HepG2 (cell line): ENCODE measurements around the gene P2RY2. TPM values are rescaled to one million over a fixed set of nuclear protein-coding genes. Genes with fewer than 3 reads are reported as not detected.

ENCODE experiments used
- ATAD3A ChIP-seq: sonication (generic); formaldehyde crosslinking; IDR thresholded peaks from 2 replicates; pipeline ENCODE4 v1.4.0; 2020; ENCODE audit warnings: missing genetic modification reagents
- ATF1 ChIP-seq: IDR thresholded peaks from 2 replicates; pipeline ENCODE4 v1.6.1; 2016; ENCODE audit warnings: mild to moderate bottlenecking, control low read depth
- CENPX ChIP-seq: sonication (generic); formaldehyde crosslinking; IDR thresholded peaks from 2 replicates; pipeline ENCODE4 v1.9.0; 2021; ENCODE audit warnings: mild to moderate bottlenecking, missing genetic modification reagents, moderate library complexity
- CHD2 ChIP-seq: IDR thresholded peaks from 2 replicates; pipeline ENCODE4 v1.6.1; 2011; ENCODE audit warnings: low read depth, low read length, improper control_type of control experiment
- HDAC2 ChIP-seq: sonication (generic); formaldehyde crosslinking; IDR thresholded peaks from 2 replicates; pipeline ENCODE4 v1.4.0; 2020; ENCODE audit warnings: missing genetic modification reagents
- HES4 ChIP-seq: sonication (generic); formaldehyde crosslinking; IDR thresholded peaks from 2 replicates; pipeline ENCODE4 v1.9.0; 2021; ENCODE audit warnings: mild to moderate bottlenecking, missing genetic modification reagents, borderline replicate concordance
- HNRNPUL1 ChIP-seq: fragments of 200-400 bp; formaldehyde crosslinking; IDR thresholded peaks from 2 replicates; pipeline ENCODE4 v1.6.1; 2017; ENCODE audit warnings: low read depth, mild to moderate bottlenecking, low read length, moderate library complexity
- KAT8 ChIP-seq: IDR thresholded peaks from 2 replicates; pipeline ENCODE4 v1.6.1; 2016; ENCODE audit warnings: missing genetic modification reagents, missing compliant biosample characterization
- KDM1A ChIP-seq: IDR thresholded peaks from 2 replicates; pipeline ENCODE4 v1.6.1; 2016; ENCODE audit warnings: missing compliant biosample characterization
- NCOA5 ChIP-seq: sonication (generic); formaldehyde crosslinking; IDR thresholded peaks from 2 replicates; pipeline ENCODE4 v1.4.0; 2020; ENCODE audit warnings: missing genetic modification reagents
- NFYC ChIP-seq: IDR thresholded peaks from 2 replicates; pipeline ENCODE4 v1.6.1; 2016; ENCODE audit warnings: missing genetic modification reagents, missing compliant biosample characterization
- NR2C2 ChIP-seq: sonication (generic); formaldehyde crosslinking; IDR thresholded peaks from 2 replicates; pipeline ENCODE4 v1.4.0; 2020; ENCODE audit warnings: missing genetic modification reagents, mild to moderate bottlenecking, moderate library complexity, borderline replicate concordance
- RAD51 ChIP-seq: fragments of 450-650 bp; IDR thresholded peaks from 2 replicates; pipeline ENCODE4 v1.6.1; 2016; ENCODE audit warnings: borderline replicate concordance
- RBM22 ChIP-seq: fragments of 200-400 bp; formaldehyde crosslinking; optimal IDR thresholded peaks from 2 replicates; pipeline ENCODE3; 2017; ENCODE audit warnings: mild to moderate bottlenecking, low read length, moderate library complexity
- REPIN1 ChIP-seq: sonication (generic); formaldehyde crosslinking; IDR thresholded peaks from 2 replicates; pipeline ENCODE4 v1.8.0; 2022; ENCODE audit warnings: missing genetic modification reagents, low read depth, mild to moderate bottlenecking, borderline replicate concordance
- SIN3A ChIP-seq: IDR thresholded peaks from 2 replicates; pipeline ENCODE4 v1.6.1; 2011; ENCODE audit warnings: low read depth, mild to moderate bottlenecking, control low read depth, low read length, borderline replicate concordance
- TEAD3 ChIP-seq: optimal IDR thresholded peaks from 2 replicates; pipeline ENCODE3; 2016; ENCODE audit warnings: borderline replicate concordance
- ZFP62 ChIP-seq: sonication (generic); formaldehyde crosslinking; IDR thresholded peaks from 2 replicates; pipeline ENCODE4 v1.4.0; 2020; ENCODE audit warnings: missing genetic modification reagents
- ZNF383 ChIP-seq: sonication (generic); formaldehyde crosslinking; IDR thresholded peaks from 2 replicates; pipeline ENCODE4 v1.4.0; 2020; ENCODE audit warnings: missing genetic modification reagents, mild to moderate bottlenecking, borderline replicate concordance
- ZNF598 ChIP-seq: sonication (generic); formaldehyde crosslinking; IDR thresholded peaks from 2 replicates; pipeline ENCODE4 v1.5.1; 2020; ENCODE audit warnings: mild to moderate bottlenecking, missing genetic modification reagents, borderline replicate concordance
- ZNF737 ChIP-seq: sonication (generic); formaldehyde crosslinking; IDR thresholded peaks from 2 replicates; pipeline ENCODE4 v1.5.0; 2020; ENCODE audit warnings: missing genetic modification reagents, mild to moderate bottlenecking, borderline replicate concordance
- ZNF768 ChIP-seq: sonication (generic); formaldehyde crosslinking; IDR thresholded peaks from 2 replicates; pipeline ENCODE4 v1.4.0; 2020; ENCODE audit warnings: missing genetic modification reagents
- ZNF773 ChIP-seq: sonication (generic); formaldehyde crosslinking; IDR thresholded peaks from 2 replicates; pipeline ENCODE4 v1.4.0; 2020; ENCODE audit warnings: missing genetic modification reagents, borderline replicate concordance
- polyA plus RNA-seq, 8 experiments: library from polyadenylated mRNA; depleted of rRNA in 3 of 8; stranded (reverse) in 7 of 8; unstranded in 1 of 8; fragments of >200 nt; fragmentation: Illumina TruSeq in 4 of 8; extraction: Trizol in 4 of 8; gene quantifications; 2 replicates each; pipeline versions ENCODE4 v1.2.1 to v1.2.3, GENCODE V29; 2011 to 2016; ENCODE audit warnings: low read depth in 4 of 8, missing spikeins in 1 of 8, mixed read lengths in 1 of 8; ENCODE audit not compliant: insufficient read depth in 1 of 8
- total RNA-seq, 5 experiments: library from RNA; depleted of rRNA; stranded (reverse); fragments of >200 nt; fragmentation: Illumina TruSeq; extraction: Trizol; gene quantifications; 2 replicates each; pipeline ENCODE4 v1.2.3, GENCODE V29; 2016; ENCODE audit warnings: low read depth in 1 of 5
- TF ChIP-seq, protein P1 (sequence below): sonication (generic); formaldehyde crosslinking; IDR thresholded peaks from 2 replicates; pipeline ENCODE4 v1.5.0; 2020; ENCODE audit warnings: mild to moderate bottlenecking, missing genetic modification reagents
- TF ChIP-seq, protein P2 (sequence below): sonication (generic); formaldehyde crosslinking; IDR thresholded peaks from 2 replicates; pipeline ENCODE4 v1.5.0; 2020; ENCODE audit warnings: mild to moderate bottlenecking, missing genetic modification reagents
- TF ChIP-seq, protein P3 (sequence below): sonication (generic); formaldehyde crosslinking; IDR thresholded peaks from 2 replicates; pipeline ENCODE4 v1.8.0; 2022; ENCODE audit warnings: mild to moderate bottlenecking, missing genetic modification reagents, moderate library complexity
- TF ChIP-seq, protein P4 (sequence below): sonication (generic); formaldehyde crosslinking; IDR thresholded peaks from 2 replicates; pipeline ENCODE4 v1.5.0; 2020; ENCODE audit warnings: missing genetic modification reagents, mild to moderate bottlenecking, borderline replicate concordance

The P2RY2 gene
- total and polyA plus RNA-seq, 2 of the 13 experiments (the other 11 are each of a cell fraction or from before 2014, with no cell fraction given): 0.95 to 3.1 TPM

DNA sequence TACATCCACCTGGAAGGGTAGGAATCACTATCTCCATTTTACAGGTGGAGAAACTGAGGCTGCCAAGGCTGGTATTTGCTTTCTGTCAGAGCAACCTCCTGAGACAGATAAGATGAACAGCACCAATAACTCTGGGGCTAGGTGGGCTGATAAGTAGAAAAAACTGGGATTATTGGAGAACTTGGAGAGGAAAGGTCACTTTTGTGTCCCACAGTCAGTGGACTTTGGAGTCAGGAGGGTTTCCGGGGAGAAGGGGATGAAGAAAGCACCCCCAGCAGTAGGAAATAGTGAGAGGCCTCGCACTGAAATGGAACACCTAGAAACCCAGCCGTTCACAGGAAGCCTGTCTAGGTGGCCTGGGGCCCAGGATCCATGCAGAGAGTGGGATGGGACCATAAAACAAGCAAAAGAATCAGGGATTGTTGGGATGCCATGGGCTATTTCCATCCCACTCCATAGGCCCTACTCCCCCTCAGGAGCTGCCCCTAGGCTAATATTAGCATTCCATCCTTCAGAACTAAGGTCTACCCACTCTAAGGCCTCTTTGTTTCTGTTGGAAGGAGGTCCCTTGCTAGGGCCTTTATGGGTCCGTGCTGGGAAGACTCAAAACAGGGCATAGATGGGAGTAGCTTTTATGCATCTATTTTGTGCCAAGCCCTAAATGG lies 45.0 kb upstream of the P2RY2 start (continued):
- TF ChIP-seq, protein P1, sequence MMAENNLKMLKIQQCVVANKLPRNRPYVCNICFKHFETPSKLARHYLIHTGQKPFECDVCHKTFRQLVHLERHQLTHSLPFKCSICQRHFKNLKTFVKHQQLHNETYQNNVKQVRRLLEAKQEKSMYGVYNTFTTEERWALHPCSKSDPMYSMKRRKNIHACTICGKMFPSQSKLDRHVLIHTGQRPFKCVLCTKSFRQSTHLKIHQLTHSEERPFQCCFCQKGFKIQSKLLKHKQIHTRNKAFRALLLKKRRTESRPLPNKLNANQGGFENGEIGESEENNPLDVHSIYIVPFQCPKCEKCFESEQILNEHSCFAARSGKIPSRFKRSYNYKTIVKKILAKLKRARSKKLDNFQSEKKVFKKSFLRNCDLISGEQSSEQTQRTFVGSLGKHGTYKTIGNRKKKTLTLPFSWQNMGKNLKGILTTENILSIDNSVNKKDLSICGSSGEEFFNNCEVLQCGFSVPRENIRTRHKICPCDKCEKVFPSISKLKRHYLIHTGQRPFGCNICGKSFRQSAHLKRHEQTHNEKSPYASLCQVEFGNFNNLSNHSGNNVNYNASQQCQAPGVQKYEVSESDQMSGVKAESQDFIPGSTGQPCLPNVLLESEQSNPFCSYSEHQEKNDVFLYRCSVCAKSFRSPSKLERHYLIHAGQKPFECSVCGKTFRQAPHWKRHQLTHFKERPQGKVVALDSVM (CRISPR knock-in tag): no peak
- TF ChIP-seq, protein P2, sequence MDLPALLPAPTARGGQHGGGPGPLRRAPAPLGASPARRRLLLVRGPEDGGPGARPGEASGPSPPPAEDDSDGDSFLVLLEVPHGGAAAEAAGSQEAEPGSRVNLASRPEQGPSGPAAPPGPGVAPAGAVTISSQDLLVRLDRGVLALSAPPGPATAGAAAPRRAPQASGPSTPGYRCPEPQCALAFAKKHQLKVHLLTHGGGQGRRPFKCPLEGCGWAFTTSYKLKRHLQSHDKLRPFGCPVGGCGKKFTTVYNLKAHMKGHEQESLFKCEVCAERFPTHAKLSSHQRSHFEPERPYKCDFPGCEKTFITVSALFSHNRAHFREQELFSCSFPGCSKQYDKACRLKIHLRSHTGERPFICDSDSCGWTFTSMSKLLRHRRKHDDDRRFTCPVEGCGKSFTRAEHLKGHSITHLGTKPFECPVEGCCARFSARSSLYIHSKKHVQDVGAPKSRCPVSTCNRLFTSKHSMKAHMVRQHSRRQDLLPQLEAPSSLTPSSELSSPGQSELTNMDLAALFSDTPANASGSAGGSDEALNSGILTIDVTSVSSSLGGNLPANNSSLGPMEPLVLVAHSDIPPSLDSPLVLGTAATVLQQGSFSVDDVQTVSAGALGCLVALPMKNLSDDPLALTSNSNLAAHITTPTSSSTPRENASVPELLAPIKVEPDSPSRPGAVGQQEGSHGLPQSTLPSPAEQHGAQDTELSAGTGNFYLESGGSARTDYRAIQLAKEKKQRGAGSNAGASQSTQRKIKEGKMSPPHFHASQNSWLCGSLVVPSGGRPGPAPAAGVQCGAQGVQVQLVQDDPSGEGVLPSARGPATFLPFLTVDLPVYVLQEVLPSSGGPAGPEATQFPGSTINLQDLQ (CRISPR knock-in tag): no peak
- peak; percentile 88 for TF ChIP-seq TEAD3 (CRISPR knock-in tag)
- no peak for TF ChIP-seq ZFP62 (CRISPR knock-in tag)
- no peak for TF ChIP-seq ZNF773 (CRISPR knock-in tag)
- no peak for TF ChIP-seq ZNF598 (CRISPR knock-in tag)
- TF ChIP-seq KAT8 (CRISPR knock-in tag): no peak; the same call in 1 of the 2 replicates
- no peak for TF ChIP-seq ATF1 (CRISPR knock-in tag)
- TF ChIP-seq HNRNPUL1: no peak
- no peak for TF ChIP-seq HDAC2 (CRISPR knock-in tag)
- TF ChIP-seq RAD51: no peak
- TF ChIP-seq RBM22: no peak
- no peak for TF ChIP-seq HES4
- no peak for TF ChIP-seq SIN3A
- TF ChIP-seq ZNF768 (CRISPR knock-in tag): no peak; the same call in 1 of the 2 replicates
- no peak; the same call in 1 of the 2 replicates for TF ChIP-seq REPIN1 (CRISPR knock-in tag)
- TF ChIP-seq CENPX: no peak
- TF ChIP-seq ATAD3A (CRISPR knock-in tag): no peak
- no peak for TF ChIP-seq KDM1A
- TF ChIP-seq ZNF383 (CRISPR knock-in tag): no peak
- TF ChIP-seq, protein P3, sequence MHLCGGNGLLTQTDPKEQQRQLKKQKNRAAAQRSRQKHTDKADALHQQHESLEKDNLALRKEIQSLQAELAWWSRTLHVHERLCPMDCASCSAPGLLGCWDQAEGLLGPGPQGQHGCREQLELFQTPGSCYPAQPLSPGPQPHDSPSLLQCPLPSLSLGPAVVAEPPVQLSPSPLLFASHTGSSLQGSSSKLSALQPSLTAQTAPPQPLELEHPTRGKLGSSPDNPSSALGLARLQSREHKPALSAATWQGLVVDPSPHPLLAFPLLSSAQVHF (CRISPR knock-in tag): no peak
- TF ChIP-seq NFYC (CRISPR knock-in tag): no peak
- no peak for TF ChIP-seq CHD2
- TF ChIP-seq, protein P4, sequence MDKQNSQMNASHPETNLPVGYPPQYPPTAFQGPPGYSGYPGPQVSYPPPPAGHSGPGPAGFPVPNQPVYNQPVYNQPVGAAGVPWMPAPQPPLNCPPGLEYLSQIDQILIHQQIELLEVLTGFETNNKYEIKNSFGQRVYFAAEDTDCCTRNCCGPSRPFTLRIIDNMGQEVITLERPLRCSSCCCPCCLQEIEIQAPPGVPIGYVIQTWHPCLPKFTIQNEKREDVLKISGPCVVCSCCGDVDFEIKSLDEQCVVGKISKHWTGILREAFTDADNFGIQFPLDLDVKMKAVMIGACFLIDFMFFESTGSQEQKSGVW (CRISPR knock-in tag): no peak
- no peak for TF ChIP-seq NCOA5
- TF ChIP-seq NR2C2: 0 out of 2 replicates have a peak, but pooled peaks have one; percentile 21
- no peak for TF ChIP-seq ZNF737
